Sigmoid colon (tissue), 4 donors: ENCODE measurements around the gene ESD.

ENCODE experiments used
- EP300 ChIP-seq, 4 donors: sonication (generic); formaldehyde crosslinking; IDR thresholded peaks; one replicate each; pipeline ENCODE4 v1.6.1; 2017; ENCODE audit warnings: antibody characterized with exemption in 4 of 4
- POLR2A ChIP-seq, 2 donors: fragments of 450-650 bp; IDR thresholded peaks; one replicate each; pipeline ENCODE4 v1.6.1; 2016; ENCODE audit warnings: antibody characterized with exemption in 2 of 2, mild to moderate bottlenecking in 2 of 2, moderate library complexity in 2 of 2
- POLR2AphosphoS5 ChIP-seq, 4 donors: sonication (generic); formaldehyde crosslinking; IDR thresholded peaks; one replicate each; pipeline ENCODE4 v1.6.1; 2017; ENCODE audit warnings: antibody characterized with exemption in 4 of 4
- TF ChIP-seq, protein P1 (sequence below), 4 experiments: fragments of 450-650 bp in 3 of 4; fragments of 200-600 bp in 1 of 4; IDR thresholded peaks; one replicate each; pipeline ENCODE4 v1.5.1; 2016 to 2019; ENCODE audit warnings: antibody characterized with exemption in 4 of 4, mild to moderate bottlenecking in 3 of 4, moderate library complexity in 2 of 4

DNA sequence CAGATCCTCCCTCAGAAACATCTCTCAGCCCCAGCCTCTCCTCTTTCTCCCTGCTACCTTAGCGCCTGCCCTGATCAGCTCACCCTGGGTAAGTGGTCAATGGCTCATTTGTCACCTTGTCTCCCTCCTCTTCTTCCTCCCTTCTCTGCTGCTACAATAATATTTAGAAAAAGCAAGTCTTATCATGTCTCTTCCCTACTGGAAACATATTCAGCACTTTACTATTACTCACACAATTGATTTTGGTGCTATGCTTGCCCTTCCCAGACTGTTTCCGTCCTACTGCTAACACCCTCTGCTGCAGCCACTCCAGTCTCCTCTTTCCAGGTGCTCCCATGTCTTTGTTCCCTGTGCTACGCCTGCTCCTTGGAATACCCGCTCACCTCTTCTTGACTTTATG lies 35.8 kb downstream of the ESD start:
- TF ChIP-seq, protein P1, sequence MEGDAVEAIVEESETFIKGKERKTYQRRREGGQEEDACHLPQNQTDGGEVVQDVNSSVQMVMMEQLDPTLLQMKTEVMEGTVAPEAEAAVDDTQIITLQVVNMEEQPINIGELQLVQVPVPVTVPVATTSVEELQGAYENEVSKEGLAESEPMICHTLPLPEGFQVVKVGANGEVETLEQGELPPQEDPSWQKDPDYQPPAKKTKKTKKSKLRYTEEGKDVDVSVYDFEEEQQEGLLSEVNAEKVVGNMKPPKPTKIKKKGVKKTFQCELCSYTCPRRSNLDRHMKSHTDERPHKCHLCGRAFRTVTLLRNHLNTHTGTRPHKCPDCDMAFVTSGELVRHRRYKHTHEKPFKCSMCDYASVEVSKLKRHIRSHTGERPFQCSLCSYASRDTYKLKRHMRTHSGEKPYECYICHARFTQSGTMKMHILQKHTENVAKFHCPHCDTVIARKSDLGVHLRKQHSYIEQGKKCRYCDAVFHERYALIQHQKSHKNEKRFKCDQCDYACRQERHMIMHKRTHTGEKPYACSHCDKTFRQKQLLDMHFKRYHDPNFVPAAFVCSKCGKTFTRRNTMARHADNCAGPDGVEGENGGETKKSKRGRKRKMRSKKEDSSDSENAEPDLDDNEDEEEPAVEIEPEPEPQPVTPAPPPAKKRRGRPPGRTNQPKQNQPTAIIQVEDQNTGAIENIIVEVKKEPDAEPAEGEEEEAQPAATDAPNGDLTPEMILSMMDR (IDR thresholded peaks at IDR 0.05): no peak
- no peak for TF ChIP-seq POLR2AphosphoS5 (IDR thresholded peaks at IDR 0.05)
- TF ChIP-seq POLR2A (IDR thresholded peaks at IDR 0.05): no peak
- no peak for TF ChIP-seq EP300 (IDR thresholded peaks at IDR 0.05)
